ENCODE results near the gene FOXD2.

DNA sequence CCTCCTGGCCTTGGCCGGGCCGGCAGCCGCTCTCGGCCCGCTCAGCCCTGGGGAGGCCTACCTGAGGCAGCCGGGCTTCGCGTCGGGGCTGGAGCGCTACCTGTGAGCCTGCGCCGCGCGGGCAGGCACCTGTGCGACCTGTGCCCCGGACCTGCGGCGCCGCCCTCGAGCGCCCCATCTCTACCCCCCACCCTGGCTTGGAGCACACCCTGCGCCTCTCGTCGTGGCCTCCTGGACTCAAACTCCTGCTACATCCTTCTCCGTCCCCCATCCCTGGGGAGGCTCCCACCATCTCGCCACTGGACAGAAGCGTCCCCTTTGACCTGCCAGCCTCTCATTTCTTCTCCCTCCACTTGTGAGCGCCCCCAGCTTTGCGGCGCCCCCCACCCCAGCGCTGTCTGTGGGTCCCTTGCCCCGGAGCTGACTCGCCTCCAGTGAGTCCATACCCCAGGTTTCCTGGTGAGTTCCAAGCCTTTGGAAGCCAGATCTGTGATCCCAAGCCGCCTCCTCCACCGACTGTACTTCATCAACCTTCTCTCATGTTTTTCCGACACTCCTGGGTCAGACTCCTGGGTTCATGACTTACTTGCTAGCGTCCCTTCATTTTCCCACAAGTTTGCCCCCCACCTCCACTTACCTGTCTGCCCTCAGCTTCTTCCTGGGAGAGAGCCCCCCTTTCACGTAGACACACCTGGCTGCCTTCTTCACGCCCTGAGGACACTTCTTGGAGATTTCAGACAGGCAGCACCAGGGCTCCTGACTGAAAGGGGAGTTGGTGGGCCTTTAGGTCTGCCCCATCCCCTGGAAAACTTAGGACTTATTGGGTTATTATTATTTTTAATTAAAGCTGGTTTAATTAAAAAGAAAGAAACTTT lies 20.4 kb upstream of the FOXD2 start:
- TF ChIP-seq POLR2AphosphoS5 (IDR thresholded peaks at IDR 0.05; ENCODE audit: low read depth, low read length) (no peak), NRF1 (IDR thresholded peaks at IDR 0.05; ENCODE audit: low read depth, low read length) (no peak)
